HG03060 (cell line): ENCODE data around the gene EDRF1.
"Not testable (repeated sequence)": the region's sequence is repeated elsewhere in the genome, so short reads cannot be mapped to it uniquely, and the experiment has no call there.

Experiments used
- ATAC-seq: cut with Tn5 transposase; IDR thresholded peaks from one replicate; pipeline ENCODE4 v1.9.1; 2021; ENCODE audit warnings: low read depth, moderate number of reproducible peaks; ENCODE audit not compliant: unreplicated experiment

Gene EDRF1

DNA sequence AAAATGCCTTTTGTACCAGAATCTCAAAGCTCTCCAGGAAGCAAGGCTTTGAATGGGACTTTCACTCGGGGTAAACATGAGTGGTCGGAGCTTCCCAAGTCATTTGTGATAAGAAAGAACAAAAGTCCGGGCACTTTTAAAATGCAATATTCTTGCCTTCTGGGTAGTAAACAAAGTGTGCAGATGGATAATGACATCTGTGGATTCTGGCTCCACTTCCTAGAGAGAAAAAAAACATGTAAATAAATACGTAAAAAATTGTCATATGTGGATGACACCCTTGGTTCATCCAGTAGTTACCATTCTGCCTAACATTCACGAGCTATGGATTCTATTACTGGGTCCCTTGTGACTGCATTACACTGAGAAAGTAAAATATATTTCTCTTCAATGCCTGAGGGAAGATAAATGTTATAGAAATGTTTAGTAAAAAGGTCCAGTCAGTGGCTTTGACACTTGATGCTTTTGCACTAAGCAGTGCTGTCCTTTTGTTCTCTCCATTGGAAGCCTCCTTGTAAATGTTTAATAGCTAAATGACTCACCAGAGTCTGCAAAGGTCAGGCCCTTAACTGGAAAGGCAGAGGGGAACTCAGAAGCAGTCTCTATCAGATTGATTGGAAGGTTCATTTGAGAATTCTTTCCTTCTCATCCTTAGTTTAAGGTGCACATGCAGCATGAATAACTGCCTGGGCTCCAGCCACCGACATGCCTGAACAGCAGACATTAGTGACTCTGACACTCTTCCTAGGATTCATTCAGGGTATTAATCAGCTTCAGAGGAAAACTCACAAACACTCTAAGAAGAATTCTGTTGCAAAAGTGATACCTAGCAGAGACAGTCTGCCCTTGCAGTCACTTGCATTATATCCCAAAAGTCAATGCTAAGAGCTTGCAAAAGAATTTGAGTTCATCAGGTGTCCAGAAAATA lies 11.7 kb upstream of the EDRF1 start:
- peak; percentile 53 for ATAC-seq

DNA sequence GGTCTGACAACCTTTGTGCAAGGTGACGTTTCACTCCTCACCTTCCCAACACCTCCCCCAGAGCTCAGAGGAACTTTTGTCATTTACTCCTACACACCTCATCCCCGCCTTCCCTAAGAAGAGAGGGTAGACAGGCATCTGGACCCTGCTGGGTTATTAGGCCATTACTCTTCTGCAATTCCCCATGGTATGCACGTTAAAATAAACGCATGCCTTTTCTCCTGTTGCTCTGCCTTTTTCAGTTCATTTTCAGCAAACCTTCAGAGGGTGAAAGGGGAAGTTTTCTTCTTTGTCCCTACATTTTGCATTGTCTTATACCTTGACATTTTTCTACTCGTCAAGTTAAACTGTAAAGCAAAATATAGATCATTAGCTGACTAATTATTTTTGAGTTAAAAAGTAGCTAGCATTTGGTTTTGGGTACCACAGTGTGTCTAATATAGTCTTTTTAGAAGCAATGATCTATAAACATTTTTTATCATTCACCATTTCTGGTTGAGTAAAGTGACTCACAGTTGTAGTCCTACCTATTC lies 10.5 kb upstream of the EDRF1 start:
- ATAC-seq = no peak

DNA sequence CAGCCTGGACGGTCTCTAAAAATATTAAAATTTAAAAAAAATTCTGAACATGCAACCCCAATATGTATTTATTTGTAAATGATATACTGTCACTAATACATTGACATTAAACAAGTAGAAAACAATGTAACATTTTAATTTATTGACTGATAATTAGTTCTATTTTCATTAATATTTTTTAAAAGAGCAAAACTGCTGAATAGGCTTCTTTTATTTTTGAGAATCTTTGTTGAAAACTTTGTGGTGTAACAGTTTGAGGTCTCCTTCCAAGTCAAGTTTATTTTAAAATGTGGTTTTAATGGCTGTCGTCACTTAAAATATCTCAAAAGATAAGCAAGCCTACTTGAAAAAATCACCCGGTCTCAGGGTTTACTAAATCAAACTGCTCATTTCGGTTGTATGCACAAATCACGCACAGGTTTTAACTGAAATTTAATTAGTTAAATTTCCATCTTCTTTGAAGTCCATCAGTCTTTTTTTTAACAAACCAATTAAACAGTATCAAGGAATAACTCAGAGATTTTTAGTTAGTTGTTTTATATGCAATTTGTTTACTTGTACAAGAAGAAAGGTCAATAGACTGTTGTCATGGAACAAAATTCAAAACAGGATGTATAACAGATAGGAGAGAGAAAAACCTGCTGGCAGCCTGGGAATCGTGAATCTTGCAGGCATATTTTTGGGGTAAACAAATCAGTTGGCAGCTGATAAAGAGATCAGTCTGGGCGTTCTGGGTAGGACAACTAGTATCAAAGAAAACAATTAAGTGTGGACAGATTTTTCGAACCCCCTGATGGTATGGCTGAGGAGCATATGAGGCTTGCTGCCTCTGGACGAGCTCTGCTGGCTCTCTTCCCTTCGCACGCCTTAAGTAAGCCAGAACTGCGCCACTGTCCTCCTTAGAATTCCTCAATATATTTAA lies 9.7 kb upstream of the EDRF1 start:
- ATAC-seq = no peak

DNA sequence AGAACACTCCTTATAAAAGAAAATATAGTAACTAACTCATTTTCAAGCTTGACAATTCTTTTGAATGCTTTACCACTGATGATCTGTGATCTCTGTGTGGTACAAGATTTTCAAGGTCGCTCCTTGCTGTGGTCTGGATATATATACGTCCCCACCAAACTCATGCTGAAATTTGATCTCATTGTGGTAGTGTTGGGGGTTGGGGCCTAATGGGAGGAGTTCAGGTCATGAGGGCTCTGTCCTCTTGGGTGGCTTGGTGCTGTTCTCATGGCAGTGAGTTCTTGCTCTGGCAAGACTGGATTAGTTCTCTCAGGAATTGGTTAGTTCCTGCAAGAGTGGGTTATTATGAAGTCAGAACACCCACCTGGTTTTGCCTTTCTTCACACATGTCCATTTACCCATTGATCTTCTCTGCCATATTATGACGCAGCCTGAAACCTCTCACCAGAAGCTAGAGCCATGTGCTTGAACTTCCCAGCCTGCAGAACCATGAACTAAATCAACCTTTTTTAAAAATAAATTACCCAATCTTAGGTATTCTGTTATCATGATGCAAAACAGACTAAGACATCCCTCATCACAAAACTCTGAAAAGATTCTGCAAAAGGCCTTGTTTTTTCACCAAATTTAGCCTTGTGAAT lies 8.3 kb upstream of the EDRF1 start:
- ATAC-seq = no peak

DNA sequence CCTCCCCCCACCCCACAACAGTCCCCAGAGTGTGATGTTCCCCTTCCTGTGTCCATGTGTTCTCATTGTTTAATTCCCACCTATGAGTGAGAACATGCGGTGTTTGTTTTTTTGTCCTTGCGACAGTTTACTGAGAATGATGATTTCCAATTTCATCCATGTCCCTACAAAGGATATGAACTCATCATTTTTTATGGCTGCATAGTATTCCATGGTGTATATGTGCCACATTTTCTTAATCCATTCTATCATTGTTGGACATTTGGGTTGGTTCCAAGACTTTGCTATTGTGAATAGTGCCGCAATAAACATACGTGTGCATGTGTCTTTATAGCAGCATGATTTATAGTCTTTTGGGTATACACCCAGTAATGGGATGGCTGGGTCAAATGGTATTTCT lies 4.8 kb upstream of the EDRF1 start:
- ATAC-seq = not testable (repeated sequence)

DNA sequence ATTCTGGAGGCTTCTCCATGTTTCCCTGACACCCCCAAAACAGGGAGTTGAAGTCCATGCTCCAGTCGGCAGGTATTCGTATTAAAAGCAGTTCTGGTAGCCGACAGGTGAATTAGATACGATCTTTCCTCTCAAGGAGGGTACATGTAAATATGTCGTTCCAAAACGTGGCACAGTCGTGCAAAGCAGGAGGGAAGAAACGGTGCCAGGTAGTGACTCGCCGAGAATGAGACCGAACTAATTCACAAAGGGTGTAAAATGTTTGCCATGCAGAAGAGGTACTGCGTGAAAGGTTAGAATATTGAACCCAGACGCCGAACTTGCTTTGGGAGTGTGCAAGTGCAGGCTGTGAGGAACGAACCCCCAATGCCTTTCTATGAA lies 483 bp downstream of the EDRF1 start:
- ATAC-seq = no peak

DNA sequence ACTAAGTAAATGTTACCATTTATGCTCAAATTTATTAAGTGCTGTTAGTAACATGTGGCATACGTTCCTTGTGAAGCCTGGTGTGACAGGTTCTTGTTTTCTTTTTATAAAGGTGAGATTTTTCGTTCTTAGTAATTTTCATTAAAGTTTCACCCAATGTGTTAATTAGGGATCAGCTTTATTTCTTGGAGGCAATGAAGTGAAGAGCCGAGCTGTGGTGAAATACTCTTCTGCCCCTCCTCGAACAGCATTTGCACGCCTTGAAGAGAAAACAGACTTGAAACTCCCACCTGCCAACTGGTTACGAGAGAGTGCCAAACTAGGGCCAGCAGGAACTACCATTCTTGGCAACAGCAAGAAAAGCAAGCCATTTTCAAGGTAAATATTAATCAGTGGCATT lies 1.5 kb downstream of the EDRF1 start:
- ATAC-seq = peak; percentile 38

DNA sequence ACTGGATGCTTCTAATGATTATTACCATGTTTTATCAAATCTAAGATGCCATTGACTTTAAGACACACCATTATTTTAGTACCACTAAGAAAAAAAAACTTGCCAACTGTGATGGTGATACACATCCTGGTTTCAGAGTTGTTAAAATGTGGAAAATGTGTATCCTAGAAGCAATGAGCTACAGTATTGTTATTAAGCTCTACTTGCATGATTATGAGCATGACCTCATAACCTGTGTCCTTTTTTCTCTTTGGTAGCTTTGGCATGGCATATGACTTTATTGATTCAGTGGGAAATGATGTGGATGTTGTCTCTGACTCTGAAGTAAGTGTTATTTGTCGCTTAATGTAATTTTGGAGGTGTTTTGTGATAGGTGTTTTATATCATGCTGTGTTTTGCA lies 3.3 kb downstream of the EDRF1 start:
- ATAC-seq = no peak

DNA sequence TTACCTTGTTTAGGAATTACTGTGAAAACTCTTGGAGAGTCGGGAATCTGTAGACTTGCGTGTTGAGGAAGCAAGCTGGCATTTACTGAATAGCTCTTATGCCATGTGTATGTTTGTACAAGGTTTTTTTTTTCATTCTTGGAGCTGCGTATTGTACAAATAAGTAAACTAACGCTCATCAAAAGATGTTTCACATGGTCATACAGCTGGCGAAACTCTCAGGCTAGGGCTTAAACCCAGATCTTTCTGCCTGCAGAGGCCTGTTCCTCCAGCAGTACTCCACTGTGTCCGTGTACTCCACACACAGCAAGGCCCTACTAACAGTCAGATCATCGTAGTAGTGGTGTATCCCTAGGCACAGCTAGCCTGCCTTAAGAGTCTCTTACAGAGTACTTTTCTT lies 7.4 kb downstream of the EDRF1 start:
- no peak for ATAC-seq

DNA sequence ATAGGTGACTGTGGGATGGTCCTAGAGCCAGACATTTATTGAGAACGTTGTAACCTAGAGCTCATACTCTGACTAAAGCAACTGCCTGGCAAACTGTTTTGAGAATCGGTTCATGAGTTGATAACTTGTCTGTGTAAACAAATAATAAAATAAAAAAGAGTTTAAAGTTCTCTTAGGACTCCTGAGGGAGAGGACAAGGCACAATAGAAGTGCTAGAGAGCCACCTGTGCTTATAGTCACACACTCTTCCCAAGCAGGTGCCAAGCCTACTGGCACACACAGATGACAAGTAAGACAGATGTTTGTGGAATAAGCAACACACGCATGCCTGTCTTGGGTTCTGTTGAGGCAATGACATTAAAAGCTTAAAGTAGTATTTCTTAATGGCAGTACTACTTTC lies 7.9 kb downstream of the EDRF1 start:
- no peak for ATAC-seq

DNA sequence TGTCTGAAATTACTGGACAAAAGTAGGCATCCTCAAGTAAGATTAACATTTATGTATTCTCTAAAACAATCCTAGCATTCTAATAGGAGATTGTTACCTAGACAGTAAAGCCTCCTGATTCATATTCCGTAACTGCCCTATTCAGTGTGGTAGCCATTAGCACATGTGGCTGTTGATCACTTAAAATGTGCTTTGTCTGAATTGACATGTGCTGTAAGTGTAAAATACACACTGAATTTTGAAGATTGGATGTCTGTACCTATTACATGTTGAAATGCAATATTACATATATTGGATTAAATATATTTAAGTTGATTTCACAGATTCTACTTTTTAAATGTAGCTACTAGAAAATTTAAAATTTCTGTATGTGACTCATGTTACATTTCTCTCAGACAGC lies 14.6 kb downstream of the EDRF1 start:
- ATAC-seq = no peak

DNA sequence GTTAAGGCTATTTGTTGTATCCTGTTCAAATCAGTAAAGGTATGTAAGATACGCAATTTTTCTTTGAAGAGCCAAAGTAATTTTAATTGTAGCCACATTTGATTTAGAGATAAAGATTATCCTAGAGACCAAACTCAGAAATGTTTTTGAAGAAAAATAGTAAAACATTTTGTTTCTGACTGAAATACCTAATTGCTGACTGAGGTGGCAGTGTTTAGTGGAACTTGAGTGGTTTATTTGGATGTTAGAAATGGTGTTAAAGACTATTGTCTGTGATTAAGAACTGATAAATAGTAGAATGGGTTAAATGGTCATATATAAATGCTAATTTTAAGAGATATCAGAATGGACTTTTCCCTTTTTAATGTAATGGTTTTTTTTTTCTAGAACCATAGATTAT lies 15.3 kb downstream of the EDRF1 start:
- no peak for ATAC-seq

DNA sequence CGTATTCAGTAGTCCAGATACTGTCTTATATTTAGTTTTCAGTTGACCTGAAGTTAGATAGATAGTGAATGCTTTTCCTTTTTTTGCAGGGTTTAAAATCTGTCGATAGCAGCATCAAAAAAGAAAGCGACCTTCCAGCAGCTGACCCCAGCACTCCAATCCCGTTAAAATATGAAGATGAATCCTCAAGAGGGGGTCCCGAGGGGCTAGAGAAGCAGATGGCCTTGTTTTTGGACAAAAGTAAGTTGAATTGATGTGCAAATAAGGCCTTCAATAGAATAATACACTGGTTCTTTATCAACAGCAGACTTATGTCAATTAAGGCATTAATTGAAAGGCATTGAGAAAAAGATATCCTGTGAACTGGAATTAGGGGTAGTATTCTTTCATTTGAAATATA lies 18.7 kb downstream of the EDRF1 start:
- no peak for ATAC-seq

DNA sequence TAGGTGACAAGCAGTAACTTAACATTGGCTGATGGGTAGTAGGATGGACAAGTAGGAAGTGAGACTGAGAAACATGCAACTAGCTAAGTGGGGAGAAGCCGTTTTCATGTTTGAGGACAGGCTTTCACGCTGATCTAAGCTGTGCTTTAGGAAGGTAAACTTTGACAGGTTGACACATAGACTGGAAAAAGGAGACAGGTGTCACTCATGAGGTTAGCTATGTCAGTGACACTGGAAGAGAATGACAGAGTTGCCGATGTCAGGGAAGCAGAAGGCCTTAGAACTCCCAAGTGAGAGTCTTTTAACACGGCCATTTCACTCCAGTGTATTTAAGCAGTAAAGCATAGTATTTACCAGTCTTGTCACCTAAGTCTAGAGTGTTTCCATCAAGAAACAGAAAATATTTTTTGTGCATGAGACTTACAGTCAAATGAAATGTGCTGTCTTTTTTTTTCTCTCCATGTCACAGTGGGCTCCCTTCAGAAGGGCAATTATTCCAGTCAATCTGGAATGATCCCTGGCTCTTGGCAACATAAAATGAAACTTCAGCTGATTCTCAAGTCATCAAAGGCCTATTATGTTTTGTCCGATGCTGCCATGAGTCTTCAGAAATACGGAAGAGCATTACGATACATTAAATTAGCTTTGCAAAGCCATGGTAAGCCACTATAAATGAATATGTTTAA lies 20.6 kb downstream of the EDRF1 start:
- no peak for ATAC-seq

DNA sequence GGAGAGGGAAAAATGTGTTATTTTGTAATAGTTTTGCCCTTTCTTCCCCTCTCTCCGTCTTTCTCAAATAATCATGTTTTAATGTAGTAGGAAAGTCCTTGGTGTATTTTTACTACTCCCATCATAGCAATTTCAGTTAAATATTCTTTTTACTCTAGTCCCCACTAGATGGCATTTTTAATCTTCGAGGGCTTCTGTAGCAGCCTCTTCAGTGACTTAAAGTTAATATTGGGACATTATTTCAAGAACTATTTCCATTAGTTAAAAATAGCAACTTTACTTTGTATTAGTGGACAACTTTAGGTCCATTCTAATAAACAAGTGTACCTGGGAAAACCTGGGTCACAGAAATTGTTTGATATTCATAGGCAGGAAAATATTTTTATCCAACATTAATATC lies 23.0 kb downstream of the EDRF1 start:
- ATAC-seq = no peak

DNA sequence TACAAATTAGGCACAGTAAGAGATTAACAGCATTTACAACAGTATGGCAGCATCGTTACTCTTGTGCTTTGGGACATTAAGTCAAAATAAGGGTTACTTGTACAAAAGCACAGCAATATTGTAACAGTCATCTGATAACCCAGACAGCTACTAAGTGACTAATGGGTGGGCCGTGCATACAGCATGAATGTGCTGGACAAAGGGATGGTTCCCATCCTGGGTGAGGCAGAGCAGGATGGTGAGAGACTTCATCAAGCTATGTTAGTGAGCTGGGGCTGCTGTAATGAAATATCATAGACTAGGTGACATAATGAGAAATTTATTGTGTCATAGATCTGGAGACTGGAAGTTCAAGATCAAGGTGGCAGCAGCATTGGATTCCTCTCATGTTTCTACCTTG lies 25.4 kb downstream of the EDRF1 start:
- no peak for ATAC-seq

DNA sequence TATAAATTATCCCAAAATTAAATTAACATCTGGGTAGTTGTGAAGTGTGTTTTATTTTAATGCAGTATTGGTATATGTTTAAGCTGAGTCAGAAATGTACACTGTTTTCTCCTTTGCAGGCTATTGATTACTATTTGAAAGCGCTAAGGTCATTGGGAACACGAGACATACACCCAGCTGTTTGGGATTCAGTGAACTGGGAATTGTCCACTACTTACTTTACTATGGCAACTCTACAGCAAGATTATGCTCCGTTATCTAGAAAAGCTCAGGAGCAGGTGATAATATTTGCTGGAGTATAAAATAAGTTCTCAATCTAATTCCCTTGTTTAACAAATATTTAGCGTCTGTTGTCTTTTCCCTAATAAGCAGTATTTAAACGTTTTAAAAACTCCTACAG lies 27.9 kb downstream of the EDRF1 start:
- ATAC-seq = no peak

DNA sequence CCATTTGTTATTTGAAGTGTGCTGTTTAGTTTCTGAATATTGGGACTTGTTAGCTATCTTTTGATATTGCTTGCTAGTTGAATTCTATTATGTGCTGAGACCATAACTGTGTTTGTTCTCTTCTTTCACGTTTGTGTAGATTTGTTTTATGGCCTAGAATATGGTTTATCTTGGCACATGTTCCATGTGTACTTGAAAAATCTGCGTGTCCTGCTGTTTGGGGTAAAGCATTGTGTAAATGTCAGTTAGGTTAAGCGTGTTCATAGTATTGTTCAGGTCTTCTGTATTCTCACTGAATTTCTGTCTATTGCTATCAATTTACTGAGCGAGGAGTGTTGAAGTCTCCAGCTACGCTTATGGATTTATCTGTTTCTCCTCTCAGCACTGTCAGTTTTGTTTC lies 36.7 kb downstream of the EDRF1 start:
- ATAC-seq = no peak

DNA sequence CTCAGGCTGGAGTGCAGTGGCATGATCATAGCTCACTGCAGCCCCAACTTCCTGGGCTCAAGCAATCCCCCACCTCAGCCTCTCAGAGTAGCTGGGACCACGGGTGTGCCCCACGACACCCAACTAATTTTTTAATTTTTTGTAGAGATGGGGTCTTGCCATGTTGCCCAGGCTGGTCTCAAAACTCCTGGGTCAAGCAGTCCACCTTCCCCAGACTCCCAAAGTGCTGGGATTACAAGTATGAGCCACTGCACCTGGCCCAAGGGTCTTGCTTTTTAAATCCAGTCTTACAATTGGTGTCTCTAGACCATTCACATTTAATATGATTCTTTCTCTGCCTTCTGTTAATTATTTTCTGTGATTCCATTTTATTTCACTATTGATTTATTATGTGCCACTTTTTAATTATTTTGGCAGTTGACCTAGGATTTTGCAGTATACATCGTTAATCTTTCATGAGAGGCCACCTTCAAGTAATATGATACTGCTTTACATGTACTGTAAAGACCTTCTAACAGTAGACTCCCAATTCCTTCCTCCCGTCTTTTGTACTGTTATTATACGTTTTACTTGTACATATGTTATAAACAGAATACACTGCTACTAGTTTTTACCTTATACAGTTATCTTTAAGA lies 37.5 kb downstream of the EDRF1 start:
- ATAC-seq = no peak

DNA sequence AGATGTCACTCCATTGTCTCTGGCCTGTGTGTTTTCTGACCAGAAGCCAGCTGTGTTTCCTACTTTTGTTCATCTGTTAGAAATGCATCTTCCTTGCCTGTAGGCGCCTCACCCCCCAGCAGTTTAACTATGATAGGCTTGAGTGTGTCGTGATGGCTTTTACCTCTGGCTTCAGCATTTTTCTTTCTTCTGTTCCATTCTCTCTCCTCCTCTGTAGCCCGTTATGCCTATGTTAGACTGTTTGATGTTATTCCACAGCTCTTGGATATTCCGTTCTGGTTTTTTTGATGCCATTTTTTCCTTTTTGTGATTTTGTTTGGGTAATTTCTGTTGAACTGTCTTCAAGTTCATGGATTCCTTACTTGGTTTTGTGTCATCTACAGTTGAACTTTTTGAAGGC lies 38.2 kb downstream of the EDRF1 start:
- no peak for ATAC-seq
